CD14-positive monocyte (primary cell): ENCODE results near the gene ZNF202. TPM values are rescaled to one million over a fixed set of nuclear protein-coding genes. Genes with fewer than 3 reads are reported as not detected.

Source experiments
- DNase-seq, 3 donors: peaks; one replicate each; pipeline ENCODE4 v3.0.0-alpha.2; 2011 to 2022
- H2AFZ ChIP-seq: 2 replicates; pipeline ENCODE4 v1.6.0; 2012; ENCODE audit warnings: mild to moderate bottlenecking, low read depth, low read length, inconsistent platforms; ENCODE audit not compliant: insufficient read depth, poor library complexity, severe bottlenecking
- H3K27ac ChIP-seq, 2 donors: 1 replicate in 1 of 2; 2 replicates in 1 of 2; pipeline ENCODE4 v1.5.1; 2012 to 2013; ENCODE audit warnings: low read length in 2 of 2, control low read depth in 1 of 2, inconsistent platforms in 1 of 2, low read depth in 1 of 2, mild to moderate bottlenecking in 1 of 2
- H3K27me3 ChIP-seq, 2 donors: one replicate each; pipeline versions ENCODE4 v1.6.0 to v1.6.1; 2011 to 2013; ENCODE audit warnings: low read length in 2 of 2; ENCODE audit not compliant: control insufficient read depth in 2 of 2, insufficient read depth in 2 of 2
- H3K36me3 ChIP-seq, 2 donors: replicated peaks in 1 of 2; 1 replicate in 1 of 2; 2 replicates in 1 of 2; pipeline versions ENCODE4 v1.5.1 to v1.6.1; 2012 to 2013; ENCODE audit warnings: low read length in 2 of 2, control low read depth in 1 of 2, inconsistent platforms in 1 of 2, mild to moderate bottlenecking in 1 of 2; ENCODE audit not compliant: insufficient read depth in 2 of 2, control insufficient read depth in 1 of 2
- H3K4me1 ChIP-seq, 2 donors: 1 replicate in 1 of 2; 2 replicates in 1 of 2; pipeline versions ENCODE4 v1.5.1 to v1.6.1; 2012 to 2013; ENCODE audit warnings: low read length in 2 of 2, control low read depth in 1 of 2, inconsistent platforms in 1 of 2, mild to moderate bottlenecking in 1 of 2, moderate library complexity in 1 of 2; ENCODE audit not compliant: insufficient read depth in 2 of 2, control insufficient read depth in 1 of 2
- H3K4me2 ChIP-seq: replicated peaks from 2 replicates; pipeline ENCODE3; 2012; ENCODE audit warnings: low read length, moderate library complexity, mild to moderate bottlenecking; ENCODE audit not compliant: poor library complexity, severe bottlenecking; ENCODE audit errors: extremely low read depth
- H3K4me3 ChIP-seq, 3 experiments: fragments of 200-600 bp in 1 of 3; sonication (generic) in 1 of 3; replicated peaks in 1 of 3; 1 replicate in 2 of 3; 2 replicates in 1 of 3; pipeline ENCODE4 v1.5.1; 2011 to 2013; ENCODE audit warnings: low read length in 3 of 3, mild to moderate bottlenecking in 3 of 3, control low read depth in 2 of 3, low read depth in 2 of 3, inconsistent platforms in 1 of 3, moderate library complexity in 1 of 3
- H3K79me2 ChIP-seq: 2 replicates; pipeline ENCODE4 v1.6.0; 2012; ENCODE audit warnings: mild to moderate bottlenecking, control low read depth, inconsistent platforms, low read length, moderate library complexity; ENCODE audit not compliant: insufficient read depth
- H3K9ac ChIP-seq: 2 replicates; pipeline ENCODE4 v1.6.0; 2017; ENCODE audit warnings: low read length, mild to moderate bottlenecking; ENCODE audit not compliant: insufficient read depth, poor library complexity, severe bottlenecking
- H3K9me3 ChIP-seq, 2 donors: replicated peaks in 1 of 2; 1 replicate in 1 of 2; 2 replicates in 1 of 2; pipeline versions ENCODE4 v1.5.1 to v1.6.1; 2012 to 2013; ENCODE audit warnings: low read length in 2 of 2, control low read depth in 1 of 2; ENCODE audit not compliant: control insufficient read depth in 1 of 2, insufficient read depth in 1 of 2
- H4K20me1 ChIP-seq: 2 replicates; pipeline ENCODE4 v1.6.0; 2012; ENCODE audit warnings: mild to moderate bottlenecking, low read length, control low read depth, moderate library complexity; ENCODE audit not compliant: insufficient read depth
- H3K27ac Mint-ChIP-seq, 7 donors: one replicate each; pipeline ENCODE4 v1.8.0; 2020; ENCODE audit warnings: mild to moderate bottlenecking in 7 of 7, mixed read lengths in 7 of 7, moderate library complexity in 6 of 7, inconsistent platforms in 2 of 7
- H3K27me3 Mint-ChIP-seq, 3 donors: one replicate each; pipeline ENCODE4 v1.8.0; 2021 to 2022; ENCODE audit warnings: low read depth in 3 of 3, mild to moderate bottlenecking in 3 of 3, mixed read lengths in 3 of 3, moderate library complexity in 3 of 3, inconsistent platforms in 1 of 3
- H3K36me3 Mint-ChIP-seq, 2 donors: one replicate each; pipeline ENCODE4 v1.8.0; 2020; ENCODE audit warnings: mixed read lengths in 2 of 2, inconsistent platforms in 1 of 2, mild to moderate bottlenecking in 1 of 2
- H3K4me1 Mint-ChIP-seq: one replicate; pipeline ENCODE4 v1.8.0; 2020; ENCODE audit warnings: mild to moderate bottlenecking, mixed read lengths
- H3K4me3 Mint-ChIP-seq, 2 donors: one replicate each; pipeline ENCODE4 v1.8.0; 2020; ENCODE audit warnings: mild to moderate bottlenecking in 2 of 2, mixed read lengths in 2 of 2, moderate library complexity in 1 of 2
- H3K9me3 Mint-ChIP-seq, 7 donors: one replicate each; pipeline ENCODE4 v1.8.0; 2020 to 2022; ENCODE audit warnings: mixed read lengths in 7 of 7, mild to moderate bottlenecking in 6 of 7, moderate library complexity in 6 of 7, inconsistent platforms in 2 of 7
- WGBS: methylation state at CpG from one replicate; pipeline ENCODE4 v1.1.5; 2013; ENCODE audit warnings: missing lambda C conversion rate; ENCODE audit not compliant: insufficient coverage; 5-methylcytosine and 5-hydroxymethylcytosine counted together
- intact Hi-C, 2 donors: fragments of 100-400 bp; cut with micrococcal nuclease; formaldehyde crosslinking; loops; one replicate each; pipeline versions ENCODE4 v1.15.0 to v1.15.1; 2023
- polyA plus RNA-seq, 3 donors: library from polyadenylated mRNA; depleted of rRNA in 1 of 3; unstranded in 2 of 3; stranded (reverse) in 1 of 3; fragments of 300-500 nt in 2 of 3; fragments of >200 nt in 1 of 3; fragmentation: Illumina TruSeq in 2 of 3; gene quantifications; 1 replicate in 2 of 3; 2 replicates in 1 of 3; pipeline ENCODE4 v1.2.3, GENCODE V29; 2012 to 2021
- TF ChIP-seq, protein P1 (sequence below): fragments of 200-600 bp; IDR thresholded peaks from one replicate; pipeline ENCODE4 v1.8.0; 2022; ENCODE audit warnings: antibody characterized with exemption, mild to moderate bottlenecking

The ZNF202 gene
- polyA plus RNA-seq, 3 donors: 1.5 to 6.6 (median 1.9) TPM

- TF ChIP-seq, protein P1, sequence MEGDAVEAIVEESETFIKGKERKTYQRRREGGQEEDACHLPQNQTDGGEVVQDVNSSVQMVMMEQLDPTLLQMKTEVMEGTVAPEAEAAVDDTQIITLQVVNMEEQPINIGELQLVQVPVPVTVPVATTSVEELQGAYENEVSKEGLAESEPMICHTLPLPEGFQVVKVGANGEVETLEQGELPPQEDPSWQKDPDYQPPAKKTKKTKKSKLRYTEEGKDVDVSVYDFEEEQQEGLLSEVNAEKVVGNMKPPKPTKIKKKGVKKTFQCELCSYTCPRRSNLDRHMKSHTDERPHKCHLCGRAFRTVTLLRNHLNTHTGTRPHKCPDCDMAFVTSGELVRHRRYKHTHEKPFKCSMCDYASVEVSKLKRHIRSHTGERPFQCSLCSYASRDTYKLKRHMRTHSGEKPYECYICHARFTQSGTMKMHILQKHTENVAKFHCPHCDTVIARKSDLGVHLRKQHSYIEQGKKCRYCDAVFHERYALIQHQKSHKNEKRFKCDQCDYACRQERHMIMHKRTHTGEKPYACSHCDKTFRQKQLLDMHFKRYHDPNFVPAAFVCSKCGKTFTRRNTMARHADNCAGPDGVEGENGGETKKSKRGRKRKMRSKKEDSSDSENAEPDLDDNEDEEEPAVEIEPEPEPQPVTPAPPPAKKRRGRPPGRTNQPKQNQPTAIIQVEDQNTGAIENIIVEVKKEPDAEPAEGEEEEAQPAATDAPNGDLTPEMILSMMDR: no peak
- Histone ChIP-seq H3K9me3 (no peaks in the 10 kb centered on the region), H3K27me3 (peaks cover 0 to 2% of the 10 kb centered on the region in 2 donors), H4K20me1 (no peaks in the 10 kb centered on the region), H3K9ac (no peak overlapping the region), H2AFZ (no peak overlapping the region), H3K27ac (no peak overlapping the region), H3K4me1 (no peaks in the 10 kb centered on the region), H3K4me2 (no peak overlapping the region), H3K4me3 (no peak overlapping the region), H3K36me3 (no peaks in the 10 kb centered on the region), H3K79me2 (no peaks in the 10 kb centered on the region)
- DNase-seq: no peak
- intact Hi-C loops: no loop called here
- Mint-ChIP-seq H3K36me3 (no peaks in the 10 kb centered on the region), H3K4me3 (no peak overlapping the region), H3K9me3 (peaks cover 0 to 1% (median 0%) of the 10 kb centered on the region in 7 donors), H3K27ac (no peak overlapping the region), H3K27me3 (peaks cover 4 to 13% (median 7%) of the 10 kb centered on the region in 3 donors), H3K4me1 (peaks cover 2% of the 10 kb centered on the region)
- 73% methylated on average over 2 of the region's 5 CpGs for WGBS
Observed at GRCh38 chr11:123682696-123683410, 58.6 kb downstream of the ZNF202 start.

- H3K27me3 ChIP-seq: peaks cover 0 to 2% of the 10 kb centered on the region in 2 donors
- Mint-ChIP-seq H3K36me3 (no peaks in the 10 kb centered on the region), H3K4me1 (no peaks in the 10 kb centered on the region), H3K9me3 (peaks cover 0 to 1% (median 0%) of the 10 kb centered on the region in 7 donors), H3K27ac (peak overlapping the region in 1 of 7 donors; percentile 1), H3K27me3 (peaks cover 2 to 14% (median 7%) of the 10 kb centered on the region in 3 donors), H3K4me3 (no peak overlapping the region)
- TF ChIP-seq, protein P1: no peak
- intact Hi-C loops: no loop called here
- no peak for DNase-seq
- H3K4me2 ChIP-seq: no peak overlapping the region
- H2AFZ ChIP-seq: no peak overlapping the region
- H3K27ac ChIP-seq: no peak overlapping the region
- no peaks in the 10 kb centered on the region for H3K36me3 ChIP-seq
- H4K20me1 ChIP-seq: no peaks in the 10 kb centered on the region
- H3K9me3 ChIP-seq: no peaks in the 10 kb centered on the region
- no CpG with 5 or more reads among the region's 2 CpGs for WGBS
- H3K4me3 ChIP-seq: no peak overlapping the region
- no peak overlapping the region for H3K9ac ChIP-seq
- H3K4me1 ChIP-seq: no peaks in the 10 kb centered on the region
- H3K79me2 ChIP-seq: no peaks in the 10 kb centered on the region
Observed at GRCh38 chr11:123681030-123681429, 60.4 kb downstream of the ZNF202 start.
